HCT116 (cell line): ENCODE data around the gene HSD3B7. TPM values are rescaled to one million over a fixed set of nuclear protein-coding genes. Genes with fewer than 3 reads are reported as not detected.
A peak's percentile ranks its signal among the peaks of the same experiment; 100 is the strongest.

Experiments used
- ATAC-seq: fragments of 200-7000 bp; cut with Tn5 transposase; 2 replicates; pipeline ENCODE4 v1.9.1; 2020; ENCODE audit warnings: mild to moderate bottlenecking, moderate library complexity
- BruUV-seq: library from RNA; stranded (reverse); fragments of 400-500 nt; replicated peaks from 2 replicates; lab custom pipeline; 2021; lab: Mats Ljungman, UMichigan
- CTCF ChIA-PET: fragments of 300-600 bp; sonication (Branson Sonifier 250); formaldehyde crosslinking; loops from one replicate; lab custom pipeline; 2021; ENCODE audit warnings: antibody characterized with exemption; lab: Charles Lee
- POLR2A ChIA-PET: fragments of 300-600, 350-600 bp; sonication (Branson Sonifier 250); formaldehyde crosslinking; loops from one replicate; lab custom pipeline; 2021; ENCODE audit warnings: antibody characterized with exemption; lab: Charles Lee
- RAD21 ChIA-PET, 2 experiments: fragments of 300-600 bp; sonication (Branson Sonifier 250); formaldehyde crosslinking; loops; one replicate each; lab custom pipeline; 2023; ENCODE audit warnings: low total read pairs in 2 of 2; ENCODE audit not compliant: uncharacterized antibody in 2 of 2, unreplicated experiment in 2 of 2, low non-redundant PET in 1 of 2; lab: Charles Lee
- DNase-seq: peaks from one replicate; pipeline ENCODE4 v3.0.0-alpha.2; 2010; ENCODE audit warnings: low read depth, low spot score
- H2AFZ ChIP-seq: fragments of 200-600 bp; shearing (Covaris generic), sonication (generic); 2 replicates; pipeline ENCODE4 v1.6.1; 2017; ENCODE audit warnings: low read depth, mixed run types, mixed read lengths, antibody characterized with exemption, low read length; ENCODE audit not compliant: poor library complexity, severe bottlenecking
- H3K27ac ChIP-seq: 2 replicates; pipeline ENCODE4 v1.5.1; 2012; ENCODE audit warnings: low read depth, low read length
- H3K27me3 ChIP-seq: fragments of 200-600 bp; sonication (generic); 2 replicates; pipeline ENCODE4 v1.6.1; 2016; ENCODE audit warnings: mixed run types, low read length, mixed read lengths; ENCODE audit not compliant: insufficient read depth
- H3K36me3 ChIP-seq, 2 experiments: fragments of 200-500 bp in 1 of 2; fragments of 200-600 bp in 1 of 2; sonication (Bioruptor generic) in 1 of 2; sonication (generic) in 1 of 2; 2 replicates each; pipeline versions ENCODE4 v1.5.1 to v1.6.1; 2014 to 2016; ENCODE audit warnings: low read length in 2 of 2, inconsistent platforms in 1 of 2, mixed read lengths in 1 of 2, mixed run types in 1 of 2; ENCODE audit not compliant: insufficient read depth in 2 of 2, control insufficient read depth in 1 of 2
- H3K4me1 ChIP-seq, 2 experiments: fragments of 200-600 bp in 1 of 2; sonication (generic) in 1 of 2; 2 replicates each; pipeline versions ENCODE4 v1.5.1 to v1.6.1; 2012 to 2017; ENCODE audit warnings: low read length in 2 of 2, inconsistent platforms in 1 of 2, mild to moderate bottlenecking in 1 of 2, mixed read lengths in 1 of 2, mixed run types in 1 of 2, moderate library complexity in 1 of 2; ENCODE audit not compliant: insufficient read depth in 2 of 2, control insufficient read depth in 1 of 2
- H3K4me2 ChIP-seq: fragments of 200-600 bp; sonication (generic); 2 replicates; pipeline ENCODE4 v1.6.1; 2017; ENCODE audit warnings: mixed run types, low read length, mixed read lengths
- H3K4me3 ChIP-seq, 2 experiments: fragments of 200-600 bp in 1 of 2; sonication (generic) in 1 of 2; replicated peaks in 1 of 2; 2 replicates each; pipeline ENCODE4 v1.5.1; 2011 to 2016; ENCODE audit warnings: low read length in 2 of 2, control low read depth in 1 of 2, low read depth in 1 of 2, mild to moderate bottlenecking in 1 of 2, mixed read lengths in 1 of 2, mixed run types in 1 of 2
- H3K79me2 ChIP-seq: fragments of 200-600 bp; sonication (generic); 2 replicates; pipeline ENCODE4 v1.6.1; 2017; ENCODE audit warnings: mild to moderate bottlenecking, mixed run types, low read length, moderate library complexity, mixed read lengths; ENCODE audit not compliant: insufficient read depth
- H3K9ac ChIP-seq: fragments of 200-600 bp; sonication (generic); 2 replicates; pipeline ENCODE4 v1.6.1; 2016; ENCODE audit warnings: low read length, mixed read lengths
- H3K9me2 ChIP-seq: fragments of 200-600 bp; sonication (generic), shearing (Covaris generic); 2 replicates; pipeline ENCODE4 v1.6.1; 2017; ENCODE audit warnings: mixed run types, mild to moderate bottlenecking, moderate library complexity; ENCODE audit not compliant: insufficient read depth
- H3K9me3 ChIP-seq, 2 experiments: fragments of 200-500 bp in 1 of 2; fragments of 200-600 bp in 1 of 2; sonication (Bioruptor generic) in 1 of 2; sonication (generic) in 1 of 2; 2 replicates each; pipeline ENCODE4 v1.6.1; 2014 to 2017; ENCODE audit warnings: low read length in 2 of 2, mixed read lengths in 2 of 2, inconsistent platforms in 1 of 2, low read depth in 1 of 2, mild to moderate bottlenecking in 1 of 2, mixed run types in 1 of 2, moderate library complexity in 1 of 2; ENCODE audit not compliant: control insufficient read depth in 1 of 2, insufficient read depth in 1 of 2
- H4K20me1 ChIP-seq: fragments of 200-600 bp; sonication (generic), shearing (Covaris generic); 2 replicates; pipeline ENCODE4 v1.6.1; 2017; ENCODE audit warnings: mixed run types, mild to moderate bottlenecking, moderate library complexity; ENCODE audit not compliant: insufficient read depth
- CBX3 ChIP-seq: IDR thresholded peaks from 2 replicates; pipeline ENCODE4 v1.6.1; 2012; ENCODE audit warnings: low read depth
- CEBPB ChIP-seq: IDR thresholded peaks from 2 replicates; pipeline ENCODE4 v1.6.1; 2012; ENCODE audit warnings: low read depth
- CTCF ChIP-seq, 3 experiments: fragments of 200-600 bp in 1 of 3; sonication (generic) in 1 of 3; IDR thresholded peaks in 2 of 3; conservative IDR thresholded peaks in 1 of 3; 2 replicates each; pipeline ENCODE4 v1.5.1; 2012 to 2017; ENCODE audit warnings: low read depth in 2 of 3, low read length in 2 of 3, antibody characterized with exemption in 1 of 3, borderline replicate concordance in 1 of 3, control low read depth in 1 of 3, mild to moderate bottlenecking in 1 of 3, mixed read lengths in 1 of 3, mixed run types in 1 of 3, moderate library complexity in 1 of 3; ENCODE audit not compliant: insufficient read depth in 1 of 3
- EGR1 ChIP-seq: IDR thresholded peaks from 2 replicates; pipeline ENCODE4 v1.6.1; 2012; ENCODE audit warnings: low read depth
- ELF1 ChIP-seq: IDR thresholded peaks from 2 replicates; pipeline ENCODE4 v1.6.1; 2012; ENCODE audit warnings: low read depth, borderline replicate concordance
- EZH2 ChIP-seq: fragments of 200-600 bp; sonication (generic); IDR thresholded peaks from 2 replicates; pipeline ENCODE4 v1.6.1; 2017; ENCODE audit warnings: antibody characterized with exemption, mixed run types
- EZH2phosphoT487 ChIP-seq: fragments of 200-600 bp; IDR thresholded peaks from 2 replicates; pipeline ENCODE4 v1.6.1; 2018; ENCODE audit warnings: antibody characterized with exemption, borderline replicate concordance
- FOSL1 ChIP-seq: IDR thresholded peaks from 2 replicates; pipeline ENCODE4 v1.6.1; 2012; ENCODE audit warnings: low read depth
- MAX ChIP-seq: IDR thresholded peaks from 2 replicates; pipeline ENCODE4 v1.6.1; 2012
- POLR2A ChIP-seq: IDR thresholded peaks from 2 replicates; pipeline ENCODE4 v1.7.0; 2011; ENCODE audit warnings: borderline replicate concordance; ENCODE audit not compliant: insufficient read depth, insufficient read length; ENCODE audit errors: extremely low read depth
- POLR2AphosphoS5 ChIP-seq: IDR thresholded peaks from 2 replicates; pipeline ENCODE4 v1.6.1; 2011; ENCODE audit warnings: mild to moderate bottlenecking, low read depth, low read length, moderate library complexity
- RAD21 ChIP-seq: IDR thresholded peaks from 2 replicates; pipeline ENCODE4 v1.6.1; 2012; ENCODE audit warnings: low read depth, mild to moderate bottlenecking
- SIN3A ChIP-seq: IDR thresholded peaks from 2 replicates; pipeline ENCODE4 v1.6.1; 2012; ENCODE audit warnings: low read depth
- SP1 ChIP-seq: IDR thresholded peaks from 2 replicates; pipeline ENCODE4 v1.6.1; 2012; ENCODE audit warnings: low read depth
- SRF ChIP-seq: IDR thresholded peaks from 2 replicates; pipeline ENCODE4 v1.6.1; 2012; ENCODE audit warnings: low read depth
- YY1 ChIP-seq: IDR thresholded peaks from 2 replicates; pipeline ENCODE4 v1.6.1; 2011; ENCODE audit warnings: low read length, low read depth, moderate library complexity, mild to moderate bottlenecking; ENCODE audit not compliant: insufficient replicate concordance; ENCODE audit errors: extremely low read depth
- ZBTB33 ChIP-seq: IDR thresholded peaks from 2 replicates; pipeline ENCODE4 v1.6.1; 2011; ENCODE audit warnings: mild to moderate bottlenecking, low read length, moderate library complexity; ENCODE audit not compliant: insufficient replicate concordance; ENCODE audit errors: extremely low read depth
- ZFX ChIP-seq: fragments of 450-650 bp; IDR thresholded peaks from 2 replicates; pipeline ENCODE4 v1.6.1; 2017
- ZNF274 ChIP-seq: fragments of 200-500 bp; sonication (Bioruptor generic); IDR thresholded peaks from 2 replicates; pipeline ENCODE4 v1.6.1; 2014; ENCODE audit warnings: mild to moderate bottlenecking, low read depth, low read length, inconsistent platforms
- intact Hi-C: fragments of 100-400 bp; cut with micrococcal nuclease; formaldehyde crosslinking; loops from 2 replicates; pipeline ENCODE4 v1.10.0; 2022
- total RNA-seq: library from RNA; stranded (reverse); gene quantifications from one replicate; pipeline ENCODE4 v1.2.1, GENCODE V29; 2021; ENCODE audit not compliant: unreplicated experiment

HSD3B7 gene
- total RNA-seq, 1 experiment from 2014 or later: 8.6 TPM

GRCh38 chr16:31032736-31033708, 48.0 kb downstream of the HSD3B7 start, which contains the start of gene STX4:
Gene STX4 (plus strand): TSS chr16:31033558. CDS start chr16:31033806, 248 bp downstream.
- Histone ChIP-seq H3K4me1 (peaks cover 5 to 15% of the 10 kb centered on the region in 2 experiments), H3K9me3 (no peaks in the 10 kb centered on the region), H4K20me1 (no peaks in the 10 kb centered on the region), H3K79me2 (peaks cover 10% of the 10 kb centered on the region; the same call in 1 of the 2 replicates), H2AFZ (no peak within 1 kb of the TSS), H3K27ac (peak within 1 kb of the TSS; percentile 69), H3K36me3 (peaks cover 0 to 3% of the 10 kb centered on the region in 2 experiments; a peak in 1 of 4 replicates), H3K4me3 (peak within 1 kb of the TSS; percentile 84 to 98), H3K4me2 (peak within 1 kb of the TSS; percentile 90), H3K9ac (peak within 1 kb of the TSS; percentile 75), H3K9me2 (no peaks in the 10 kb centered on the region), H3K27me3 (no peaks in the 10 kb centered on the region)
- TF ChIP-seq CEBPB (no peak), ELF1 (no peak; the same call in 1 of the 2 replicates), POLR2A (no peak), SP1 (peak; percentile 17; the same call in 1 of the 2 replicates), ZBTB33 (no peak), CBX3 (peak; percentile 58; the same call in 1 of the 2 replicates), POLR2AphosphoS5 (peak; percentile 38; the same call in 1 of the 2 replicates), SRF (peak; percentile 98), RAD21 (no peak), ZNF274 (no peak), CTCF (IDR thresholded peaks at IDR 0.05 in 2 of 3, conservative IDR thresholded peaks at IDR 0.05 in 1 of 3; ENCODE audit: borderline replicate concordance in 1 of 3, insufficient read depth in 1 of 3, low read depth in 2 of 3, low read length in 2 of 3) (no peak), FOSL1 (no peak), MAX (peak; percentile 97), EGR1 (peak; percentile 86), ZFX (no peak), SIN3A (no peak; the same call in 1 of the 2 replicates), YY1 (peak; percentile 30), EZH2phosphoT487 (no peak), EZH2 (no peak)
- CTCF ChIA-PET: interaction anchor here (1.0 kb wide), 1 partner anchor 48 kb away, joined by 4 read pairs; the partner anchor contains the start of gene HSD3B7
- RAD21 ChIA-PET: interaction anchor here in 1 of 2 experiments (0.7 kb wide), 2 partner anchors 292 to 410 kb away, joined by 3 to 8 read pairs; no protein-coding TSS in a partner anchor
- ATAC-seq (peak; percentile 80), DNase-seq (peak; percentile 89)
- POLR2A ChIA-PET: interaction anchor here (0.6 to 1.6 kb wide), 4 partner anchors 36 to 353 kb away, joined by 3 to 5 read pairs (median 4); partner anchors contain the start of genes KAT8, ZNF646 and ZNF668
- intact Hi-C loops: loop anchor here (2.0 kb wide), 1 partner anchor 40 kb away; no protein-coding TSS in a partner anchor
- TSS peak; percentile 86 for BruUV-seq
